ENCODE measurements around the gene TRIM28. TPM values are rescaled to one million over a fixed set of nuclear protein-coding genes. Genes with fewer than 3 reads are reported as not detected.
"Not testable (repeated sequence)": the region's sequence is repeated elsewhere in the genome, so short reads cannot be mapped to it uniquely, and the experiment has no call there.

Gene TRIM28
- total RNA-seq, 4 donors from 2014 or later, result 195 to 237 (median 218) TPM

DNA sequence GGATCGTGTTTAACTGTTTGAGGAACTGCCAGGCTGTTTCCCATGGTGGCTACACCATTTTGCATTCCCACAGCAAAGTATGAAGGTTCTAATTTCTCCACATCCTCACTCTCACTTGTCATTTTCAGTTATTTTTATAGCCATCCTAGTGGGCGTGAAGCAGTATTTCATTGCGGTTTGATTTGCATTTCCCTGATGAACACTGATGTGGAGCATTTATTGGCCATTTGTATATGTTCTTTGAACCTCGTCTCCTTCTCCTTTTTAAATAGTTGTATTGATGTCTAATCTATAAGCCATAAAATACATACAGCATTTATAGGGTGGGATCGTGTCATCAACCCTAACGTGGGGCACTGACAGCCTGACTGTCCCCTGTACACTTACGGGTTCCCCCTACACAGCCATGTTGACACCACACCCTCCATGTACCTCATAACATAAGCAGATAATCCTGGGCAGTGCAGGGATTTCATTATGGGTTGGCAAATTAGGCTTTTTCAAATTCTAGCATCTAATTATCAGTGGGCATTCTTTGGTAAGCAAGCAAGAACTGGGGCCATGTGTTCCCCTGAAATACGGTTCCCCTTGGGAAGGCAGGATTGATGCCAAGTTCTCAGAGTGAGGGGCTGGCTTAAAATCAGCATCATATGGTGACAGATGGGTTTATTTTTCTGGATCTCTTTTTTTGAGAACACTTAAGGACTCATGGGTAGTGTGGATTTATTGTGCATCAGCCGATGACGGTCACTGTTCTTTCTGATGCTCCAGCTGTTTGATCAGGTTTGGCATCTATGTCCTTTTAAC lies 12.6 kb upstream of the TRIM28 start:
- no peak for DNase-seq
- Histone ChIP-seq H3K9me3 (no peaks in the 10 kb centered on the region), H3K27me3 (no peaks in the 10 kb centered on the region), H3K36me3 (no peaks in the 10 kb centered on the region), H3K4me3 (replicated peaks in 1 of 3) (no peak overlapping the region), H3K27ac (no peak overlapping the region), H3K4me1 (no peaks in the 10 kb centered on the region)
- TF ChIP-seq, protein P1, sequence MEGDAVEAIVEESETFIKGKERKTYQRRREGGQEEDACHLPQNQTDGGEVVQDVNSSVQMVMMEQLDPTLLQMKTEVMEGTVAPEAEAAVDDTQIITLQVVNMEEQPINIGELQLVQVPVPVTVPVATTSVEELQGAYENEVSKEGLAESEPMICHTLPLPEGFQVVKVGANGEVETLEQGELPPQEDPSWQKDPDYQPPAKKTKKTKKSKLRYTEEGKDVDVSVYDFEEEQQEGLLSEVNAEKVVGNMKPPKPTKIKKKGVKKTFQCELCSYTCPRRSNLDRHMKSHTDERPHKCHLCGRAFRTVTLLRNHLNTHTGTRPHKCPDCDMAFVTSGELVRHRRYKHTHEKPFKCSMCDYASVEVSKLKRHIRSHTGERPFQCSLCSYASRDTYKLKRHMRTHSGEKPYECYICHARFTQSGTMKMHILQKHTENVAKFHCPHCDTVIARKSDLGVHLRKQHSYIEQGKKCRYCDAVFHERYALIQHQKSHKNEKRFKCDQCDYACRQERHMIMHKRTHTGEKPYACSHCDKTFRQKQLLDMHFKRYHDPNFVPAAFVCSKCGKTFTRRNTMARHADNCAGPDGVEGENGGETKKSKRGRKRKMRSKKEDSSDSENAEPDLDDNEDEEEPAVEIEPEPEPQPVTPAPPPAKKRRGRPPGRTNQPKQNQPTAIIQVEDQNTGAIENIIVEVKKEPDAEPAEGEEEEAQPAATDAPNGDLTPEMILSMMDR (IDR thresholded peaks at IDR 0.05), result no peak
- no peak for TF ChIP-seq POLR2A (IDR thresholded peaks at IDR 0.05)
- WGBS, 2 donors, result 68 to 75% methylated on average over 10 of the region's 10 CpGs
- intact Hi-C loops (cut with DNase I), result no loop called here

DNA sequence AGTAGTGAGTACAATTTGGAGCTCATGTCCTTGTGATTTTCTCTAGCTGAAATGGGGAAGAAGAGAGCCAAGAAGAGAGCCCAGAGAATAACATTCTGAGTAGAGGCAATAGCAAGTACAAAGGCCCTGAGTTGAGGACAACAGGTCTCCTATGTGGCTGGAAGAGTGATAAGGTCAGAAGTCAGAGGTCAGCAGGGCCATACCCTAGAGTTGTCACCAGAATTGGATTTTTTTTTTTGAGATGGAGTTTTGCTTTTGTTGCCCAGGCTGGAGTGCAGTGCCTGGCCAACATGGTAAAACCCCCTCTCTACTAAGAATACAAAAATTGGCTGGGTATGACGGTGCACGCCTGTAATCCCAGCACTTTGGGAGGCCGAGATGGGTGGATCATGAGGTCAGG lies 8.0 kb upstream of the TRIM28 start:
- no peaks in the 10 kb centered on the region for H3K27me3 ChIP-seq

DNA sequence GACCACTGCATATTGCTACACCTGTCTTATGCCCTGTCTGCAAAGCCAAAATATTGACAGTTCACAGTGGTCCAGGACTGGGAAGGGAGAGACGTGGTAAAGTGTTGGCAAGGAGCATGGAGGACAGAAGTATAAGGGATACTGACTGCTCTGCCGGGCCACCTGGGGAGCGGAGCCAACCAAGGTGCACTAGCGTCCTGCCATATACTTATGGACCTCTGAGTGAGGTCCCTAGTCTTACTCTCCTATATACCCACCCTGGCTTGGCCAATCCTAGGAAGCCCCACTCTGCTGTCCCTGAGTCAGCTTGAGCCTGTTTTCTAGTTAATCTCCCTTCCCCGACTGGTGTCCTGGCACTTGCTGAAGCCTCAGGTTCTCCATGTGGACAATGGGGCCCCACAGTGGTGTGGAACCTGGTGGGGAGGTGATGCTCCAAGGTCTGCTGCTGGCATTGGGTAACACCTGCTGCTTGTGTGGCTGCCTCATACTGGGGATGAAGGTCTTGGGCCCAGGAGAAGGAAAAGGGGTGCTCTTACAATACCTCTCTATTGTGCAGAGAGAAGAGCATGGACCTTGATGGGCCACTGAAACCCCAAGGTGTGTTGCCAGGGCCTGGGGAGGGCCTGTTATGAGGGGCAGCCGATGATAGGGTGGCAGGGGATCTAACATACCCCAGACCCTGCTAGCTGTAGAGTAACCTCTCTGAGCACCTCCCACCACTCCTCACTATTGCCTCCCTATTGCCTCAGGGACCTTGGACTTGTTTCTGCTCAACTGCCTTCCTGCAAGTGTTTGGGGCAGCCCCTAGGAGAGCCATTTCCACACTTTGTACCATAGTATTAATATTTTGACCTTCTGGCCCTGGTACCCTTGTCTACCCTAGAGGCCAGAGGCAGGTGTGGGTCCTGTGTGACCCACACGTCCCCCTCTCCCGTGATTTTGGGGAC lies 6.7 kb upstream of the TRIM28 start:
- Histone ChIP-seq H3K9me3 (no peaks in the 10 kb centered on the region), H3K27me3 (no peaks in the 10 kb centered on the region), H3K27ac (no peak overlapping the region), H3K36me3 (no peaks in the 10 kb centered on the region), H3K4me3 (replicated peaks in 1 of 3) (no peak overlapping the region), H3K4me1 (peaks cover 10 to 11% of the 10 kb centered on the region in 2 donors)
- intact Hi-C loops (cut with DNase I), result no loop called here
- DNase-seq, result no peak
- 92 to 95% methylated on average over 8 of the region's 8 CpGs for WGBS, 2 donors
- TF ChIP-seq, protein P1 (IDR thresholded peaks at IDR 0.05), result no peak
- no peak for TF ChIP-seq POLR2A (IDR thresholded peaks at IDR 0.05)

More for the DNA sequence above, 8.0 kb upstream of the TRIM28 start:
- intact Hi-C loops (cut with DNase I), result no loop called here
- no peak for TF ChIP-seq POLR2A (IDR thresholded peaks at IDR 0.05)
- TF ChIP-seq, protein P1 (IDR thresholded peaks at IDR 0.05), result no peak
- Histone ChIP-seq H3K9me3 (no peaks in the 10 kb centered on the region), H3K27ac (no peak overlapping the region), H3K36me3 (no peaks in the 10 kb centered on the region), H3K4me1 (peaks cover 10 to 11% of the 10 kb centered on the region in 2 donors), H3K4me3 (replicated peaks in 1 of 3) (no peak overlapping the region)
- WGBS, 2 donors, result 88 to 89% methylated on average over 3 of the region's 3 CpGs
- no peak for DNase-seq

DNA sequence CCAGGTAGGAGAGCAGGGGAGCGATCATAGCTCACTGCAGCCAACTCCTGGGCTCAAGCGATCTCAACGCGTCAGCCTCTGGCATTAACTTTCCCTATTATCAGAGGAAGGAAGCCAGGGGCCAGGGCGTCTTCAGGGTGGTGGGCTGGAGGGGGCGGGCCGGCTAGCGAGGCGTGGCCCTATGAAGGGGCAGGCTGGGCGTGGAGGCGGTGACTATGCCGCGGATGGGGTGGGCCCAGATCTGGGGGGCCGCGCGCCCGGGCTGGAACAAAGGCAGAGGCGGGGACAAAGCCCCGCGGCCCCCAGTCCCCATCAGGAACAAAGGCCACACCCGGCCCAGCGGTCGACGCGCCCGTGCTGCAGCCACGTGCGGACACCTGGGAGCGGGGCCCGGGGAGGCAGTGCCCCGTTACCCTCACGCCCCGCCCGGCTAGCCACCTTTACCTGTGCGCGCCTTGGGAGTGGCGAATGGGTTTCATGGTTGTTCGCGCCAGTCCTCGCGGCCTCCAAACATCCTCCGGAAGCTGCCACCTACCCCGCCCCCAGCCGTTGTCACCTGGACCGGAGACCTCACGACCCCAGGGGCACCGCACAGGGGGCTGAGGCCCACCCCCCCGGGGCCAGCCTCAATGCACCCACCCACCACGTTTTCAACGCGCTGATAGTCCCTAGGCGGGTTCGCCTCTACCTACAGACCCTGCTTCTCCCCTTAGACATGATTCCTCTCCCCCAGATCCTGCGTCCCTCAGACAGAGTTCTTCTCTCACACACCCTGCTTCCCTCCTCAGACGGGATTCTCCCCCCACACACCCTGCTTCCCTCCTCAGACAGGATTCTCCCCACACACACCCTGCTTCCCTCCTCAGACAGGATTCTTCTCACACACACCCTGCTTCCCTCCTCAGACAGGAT lies 5.4 kb upstream of the TRIM28 start:
- TF ChIP-seq, protein P1 (IDR thresholded peaks at IDR 0.05), result no peak
- TF ChIP-seq POLR2A (IDR thresholded peaks at IDR 0.05), result no peak
- Histone ChIP-seq H3K36me3 (no peaks in the 10 kb centered on the region), H3K4me3 (replicated peaks in 1 of 3) (peak overlapping the region in 1 of 3 donors; percentile 28), H3K27me3 (no peaks in the 10 kb centered on the region), H3K27ac (no peak overlapping the region), H3K4me1 (peaks cover 14 to 15% of the 10 kb centered on the region in 2 donors), H3K9me3 (no peaks in the 10 kb centered on the region)
- intact Hi-C loops (cut with DNase I), result no loop called here
- peak; percentile 25 for DNase-seq
- 4 to 5% methylated on average over 24 to 25 of the region's 55 CpGs for WGBS, 2 donors

DNA sequence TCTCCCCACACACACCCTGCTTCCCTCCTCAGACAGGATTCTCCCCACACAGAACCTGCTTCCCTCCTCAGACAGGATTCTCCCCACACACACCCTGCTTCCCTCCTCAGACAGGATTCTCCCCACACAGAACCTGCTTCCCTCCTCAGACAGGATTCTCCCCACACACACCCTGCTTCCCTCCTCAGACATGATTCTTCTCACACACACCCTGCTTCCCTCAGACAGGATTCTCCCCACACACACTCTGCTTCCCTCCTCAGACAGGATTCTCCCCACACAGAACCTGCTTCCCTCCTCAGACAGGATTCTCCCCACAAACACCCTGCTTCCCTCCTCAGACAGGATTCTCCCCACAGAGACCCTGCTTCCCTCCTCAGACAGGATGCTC lies 4.7 kb upstream of the TRIM28 start:
- intact Hi-C loops (cut with DNase I); H3K4me3 ChIP-seq (replicated peaks in 1 of 3); H3K27me3 ChIP-seq; H3K36me3 ChIP-seq; H3K27ac ChIP-seq; DNase-seq; H3K9me3 ChIP-seq: not testable (repeated sequence)
- H3K4me1 ChIP-seq, result peaks cover 15 to 16% of the 10 kb centered on the region in 2 donors

DNA sequence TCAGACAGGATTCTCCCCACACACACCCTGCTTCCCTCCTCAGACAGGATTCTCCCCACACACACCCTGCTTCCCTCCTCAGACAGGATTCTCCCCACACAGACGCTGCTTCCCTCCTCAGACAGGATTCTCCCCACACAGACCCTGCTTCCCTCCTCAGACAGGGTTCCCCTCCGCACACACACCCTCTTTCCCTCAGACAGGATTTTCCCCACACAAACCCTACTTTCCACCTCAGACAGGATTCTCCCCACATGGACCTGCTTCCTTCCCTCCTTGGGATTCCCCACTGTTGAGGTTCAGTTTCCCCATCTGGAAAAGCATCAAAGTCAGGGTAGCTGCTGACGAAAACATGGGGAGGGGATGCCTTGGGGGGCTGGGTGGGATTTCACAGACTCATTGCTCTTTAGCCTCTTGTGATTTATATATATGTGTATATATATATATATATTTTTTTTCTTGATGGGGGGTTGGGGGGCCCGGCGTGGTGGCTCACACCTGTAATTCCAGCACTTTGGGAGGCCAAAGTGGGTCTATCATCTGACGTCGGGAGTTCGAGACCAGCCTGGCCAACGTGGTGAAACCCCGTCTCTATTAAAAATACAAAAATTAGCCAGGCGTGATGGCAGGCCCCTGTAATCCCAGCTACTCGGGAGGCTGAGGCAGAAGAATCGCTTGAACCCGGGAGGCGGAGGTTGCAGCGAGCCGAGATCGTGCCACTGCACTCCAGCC lies 1.1 kb upstream of the TRIM28 start:
- peaks cover 31 to 33% of the 10 kb centered on the region in 2 donors for H3K4me1 ChIP-seq
- 66 to 71% methylated on average over 18 of the region's 18 CpGs for WGBS, 2 donors
- peak overlapping the region in 2 of 3 donors; percentile 97 for H3K27ac ChIP-seq
- H3K9me3 ChIP-seq; H3K27me3 ChIP-seq; H3K4me3 ChIP-seq (replicated peaks in 1 of 3); intact Hi-C loops (cut with DNase I); H3K36me3 ChIP-seq; DNase-seq: not testable (repeated sequence)

All from thyroid gland (tissue), 4 donors.